Myocyte (in vitro differentiated cells): ENCODE data around the gene SPINK9. TPM values are rescaled to one million over a fixed set of nuclear protein-coding genes. Genes with fewer than 3 reads are reported as not detected.
A peak's percentile ranks its signal among the peaks of the same experiment; 100 is the strongest.
"Not testable (repeated sequence)": the region's sequence is repeated elsewhere in the genome, so short reads cannot be mapped to it uniquely, and the experiment has no call there.

Experiments used
- DNase-seq: peaks from one replicate; pipeline ENCODE4 v3.0.0-alpha.2; 2012; ENCODE audit warnings: low read depth
- polyA plus RNA-seq: library from polyadenylated mRNA; unstranded; fragments of >200 nt; gene quantifications from one replicate; pipeline ENCODE4 v1.2.1, GENCODE V29; 2012; ENCODE audit warnings: missing spikeins
- total RNA-seq: library from RNA; depleted of rRNA; stranded (reverse); fragments of >200 nt; gene quantifications from 2 replicates; pipeline ENCODE4 v1.2.3, GENCODE V29; 2014

The SPINK9 gene, protein sequence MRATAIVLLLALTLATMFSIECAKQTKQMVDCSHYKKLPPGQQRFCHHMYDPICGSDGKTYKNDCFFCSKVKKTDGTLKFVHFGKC
- total RNA-seq: not detected in 2 replicates
- polyA plus RNA-seq: not detected

DNA sequence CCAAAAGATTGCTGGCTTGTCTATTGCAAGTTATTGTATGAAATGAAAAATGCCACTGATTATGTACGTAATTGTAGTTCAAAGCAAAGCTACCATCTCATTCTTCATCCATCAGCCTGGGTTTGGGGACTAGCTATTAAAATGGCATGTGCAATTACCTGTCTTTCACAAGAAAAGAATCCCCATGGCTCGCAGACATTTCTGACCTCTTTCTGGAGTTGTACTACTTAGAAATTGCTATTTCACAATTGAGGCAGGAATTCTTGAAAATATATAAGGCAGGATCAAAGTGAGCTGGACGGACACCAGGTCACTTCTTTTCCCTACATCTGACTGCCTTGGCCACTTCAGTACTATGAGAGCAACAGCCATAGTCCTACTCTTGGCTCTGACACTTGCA lies at the start of gene SPINK9:
SPINK9 (plus strand) TSS at position 301 of the 400 bp plus-strand sequence; CDS start at position 356, 55 bp downstream.
- no peak for DNase-seq

DNA sequence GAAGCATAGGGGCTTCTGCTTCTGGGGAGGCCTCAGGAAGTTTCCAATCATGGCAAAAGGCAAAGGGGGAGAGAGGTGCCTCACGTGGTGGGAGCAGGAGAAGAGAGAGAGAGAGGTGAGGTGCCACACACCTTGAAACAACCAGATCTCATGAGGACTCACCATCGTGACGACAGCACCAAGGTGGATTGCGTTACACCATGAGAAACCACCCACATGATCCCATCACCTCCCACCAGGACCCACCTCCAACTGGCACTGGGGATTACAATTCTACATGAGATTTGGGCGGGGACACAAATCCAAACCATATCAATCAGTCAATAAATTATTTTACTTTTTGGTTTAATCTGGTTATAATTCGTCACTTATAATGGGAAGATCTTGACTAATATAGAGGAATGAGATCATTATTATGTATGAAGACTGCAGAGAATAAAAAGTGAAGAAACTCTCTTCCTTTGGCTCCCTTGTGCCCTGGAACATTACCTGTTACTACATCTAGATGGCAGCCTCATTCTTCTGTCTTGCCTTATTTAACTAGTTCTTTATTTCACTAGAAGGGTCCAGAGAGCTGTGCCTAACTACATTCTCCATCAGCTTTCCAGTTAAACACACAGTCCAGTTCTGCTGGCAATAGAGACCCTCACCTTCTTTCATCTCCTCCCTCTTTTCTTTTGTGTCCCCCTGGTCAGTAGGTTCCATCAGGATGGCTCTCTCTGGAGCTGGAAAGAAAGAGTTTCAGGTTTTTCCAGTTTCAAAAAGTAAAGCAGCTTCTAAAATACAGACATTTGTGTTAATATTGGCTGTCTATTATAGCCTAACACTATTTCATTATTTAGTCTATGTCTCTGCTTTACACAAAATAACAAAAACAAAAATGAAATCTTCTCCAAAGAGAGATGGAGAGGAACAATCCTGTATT lies 44.8 kb upstream of the SPINK9 start:
- DNase-seq: peak; percentile 1

DNA sequence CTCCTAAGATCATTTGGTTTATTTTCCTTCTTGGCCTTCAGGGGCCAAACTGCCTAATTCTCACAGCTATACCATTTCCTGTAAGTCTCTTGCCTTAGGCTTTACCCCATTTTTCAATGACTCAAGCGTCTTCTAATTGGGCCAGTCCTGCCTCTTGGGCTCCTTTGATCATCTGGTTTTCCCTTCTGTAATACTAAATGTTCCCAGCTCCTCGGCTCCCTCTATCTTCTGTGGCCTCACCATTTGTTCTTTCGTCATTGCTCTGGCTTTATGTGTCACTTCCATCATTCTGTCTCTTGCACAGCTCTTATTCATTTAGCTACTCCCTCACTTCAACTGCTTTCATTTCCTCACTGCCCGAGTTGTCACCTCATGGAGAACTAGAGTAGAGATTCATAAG lies 37.6 kb upstream of the SPINK9 start:
- no peak for DNase-seq

DNA sequence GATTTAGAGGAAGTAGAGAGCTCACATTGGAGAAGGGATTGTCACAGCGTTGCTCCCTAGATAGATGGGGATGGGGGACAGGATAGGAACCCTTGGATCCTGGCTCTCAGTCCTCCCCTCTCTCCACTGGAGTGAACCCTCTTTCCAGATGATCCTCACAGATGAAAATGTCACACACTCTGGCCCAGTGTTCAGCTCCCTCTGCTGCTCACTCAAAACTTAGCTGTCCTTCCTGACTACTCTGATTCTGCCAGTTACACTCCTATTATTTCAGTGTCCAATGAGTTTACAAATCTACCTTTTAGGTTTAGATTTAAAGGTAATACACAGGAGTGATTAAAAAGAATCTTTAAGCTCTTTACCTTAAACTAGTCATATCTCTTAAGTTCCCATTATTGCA lies 28.9 kb upstream of the SPINK9 start:
- DNase-seq: no peak

DNA sequence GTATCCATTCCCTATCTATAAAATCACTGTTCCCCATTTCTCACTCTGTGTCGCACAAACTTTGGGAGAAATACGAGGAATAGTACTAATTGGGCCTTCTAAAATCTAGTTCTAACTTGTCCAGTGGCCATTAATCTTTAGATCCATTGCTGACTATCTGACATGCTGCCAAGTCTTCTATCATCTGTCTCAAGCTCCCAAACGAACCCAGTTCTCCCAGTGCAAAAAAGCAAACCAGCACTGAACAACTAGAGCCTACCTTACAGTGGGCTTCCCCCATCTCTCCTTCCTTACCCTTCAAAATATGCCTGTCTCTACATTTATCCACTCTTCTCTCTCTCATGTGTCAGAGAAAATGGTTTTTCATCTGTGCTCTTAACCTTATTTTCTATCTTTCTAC lies 26.3 kb upstream of the SPINK9 start:
- no peak for DNase-seq

DNA sequence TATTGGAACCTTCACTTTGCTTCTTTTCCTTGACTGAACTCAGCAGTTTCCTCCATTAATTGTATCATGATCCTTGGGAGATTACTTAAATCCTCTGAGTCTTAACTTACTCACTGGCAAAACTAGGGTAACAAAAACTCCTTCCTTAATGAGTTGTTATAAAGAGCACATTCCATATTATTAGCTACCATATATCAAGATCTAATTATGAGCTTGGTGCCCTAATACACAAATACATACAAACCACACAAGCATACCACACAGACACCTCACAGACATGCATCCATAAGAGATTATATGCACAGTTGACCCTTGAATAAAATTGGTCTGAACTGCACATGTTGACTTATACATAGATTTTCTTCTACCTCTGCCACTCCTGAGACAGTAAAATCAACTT lies 25.6 kb upstream of the SPINK9 start:
- no peak for DNase-seq

DNA sequence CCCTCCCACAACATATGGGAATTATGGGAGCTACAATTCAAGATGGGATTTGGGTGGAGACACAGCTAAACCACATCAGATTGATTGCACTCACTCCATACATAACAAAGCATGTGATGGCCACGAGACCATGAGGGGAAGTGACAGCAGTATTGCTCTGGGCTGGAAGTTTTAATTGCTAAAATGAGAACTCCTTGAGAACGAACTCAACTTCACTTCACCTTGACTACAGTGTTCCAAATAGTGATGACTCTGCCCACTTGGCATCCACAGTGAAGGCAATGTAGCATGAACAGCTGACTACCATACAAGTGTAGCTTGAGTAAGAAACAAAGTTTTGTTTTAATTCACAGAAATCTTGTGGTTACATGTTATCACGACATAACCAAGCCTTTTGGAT lies 23.9 kb upstream of the SPINK9 start:
- DNase-seq: no peak

DNA sequence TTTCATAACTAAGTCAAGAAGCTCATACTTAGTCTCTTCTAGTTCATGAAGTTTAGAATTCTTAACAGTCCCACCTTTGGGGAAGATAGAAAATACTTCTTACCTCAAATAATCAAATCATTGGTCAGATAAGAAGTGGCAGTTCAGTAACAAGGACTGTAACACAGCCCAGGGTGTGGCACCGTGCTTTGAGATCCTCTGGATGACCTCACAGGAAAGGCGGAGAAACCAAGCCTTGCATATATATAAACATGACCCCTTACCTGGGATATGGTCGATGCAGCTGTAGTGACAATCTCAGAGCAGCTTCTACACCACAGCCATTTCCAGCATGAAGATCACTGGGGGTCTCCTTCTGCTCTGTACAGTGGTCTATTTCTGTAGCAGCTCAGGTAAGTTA lies 23.2 kb upstream of the SPINK9 start, which contains the start of gene SPINK7:
SPINK7 (plus strand) TSS at position 271 of the 400 bp plus-strand sequence; CDS start at position 332, 61 bp downstream.
- DNase-seq: no peak

DNA sequence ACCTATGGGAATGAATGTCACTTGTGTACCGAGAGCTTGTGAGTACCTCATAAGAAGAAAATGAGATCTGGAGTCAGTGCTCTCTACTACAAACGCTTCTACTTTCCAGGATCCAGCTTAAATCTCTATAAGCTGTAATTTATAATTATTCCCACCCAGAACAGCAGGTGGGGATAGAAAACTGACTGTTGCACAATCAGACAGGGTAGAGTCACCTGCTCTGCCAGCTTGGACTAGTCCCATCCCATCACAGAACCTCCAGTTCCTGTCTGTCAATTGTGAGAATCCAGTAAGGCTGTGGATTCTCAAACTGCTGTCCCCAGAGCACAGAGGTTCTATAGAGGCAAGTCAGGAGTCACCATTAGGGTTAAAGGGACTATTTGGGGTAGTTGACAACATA lies 21.2 kb upstream of the SPINK9 start:
- DNase-seq: no peak

DNA sequence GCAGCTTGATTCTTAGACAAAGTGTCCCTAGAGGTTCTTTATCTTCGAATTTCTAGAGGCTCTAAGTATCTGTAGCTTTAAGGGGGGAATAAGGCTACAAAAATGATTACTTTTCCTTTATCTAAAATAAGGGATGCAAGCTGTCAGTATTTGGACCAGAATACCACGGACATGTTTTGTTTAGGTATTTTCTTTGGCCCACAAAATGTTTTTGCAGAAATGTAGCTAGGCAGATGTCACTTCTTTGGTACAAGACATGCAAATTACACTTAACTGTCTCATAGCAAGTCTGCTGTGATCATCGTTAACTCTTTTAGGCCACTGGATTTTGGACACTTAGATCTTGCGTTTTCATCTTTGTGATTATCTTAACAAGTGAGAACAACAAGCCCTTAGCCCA lies 20.6 kb upstream of the SPINK9 start:
- DNase-seq: no peak

DNA sequence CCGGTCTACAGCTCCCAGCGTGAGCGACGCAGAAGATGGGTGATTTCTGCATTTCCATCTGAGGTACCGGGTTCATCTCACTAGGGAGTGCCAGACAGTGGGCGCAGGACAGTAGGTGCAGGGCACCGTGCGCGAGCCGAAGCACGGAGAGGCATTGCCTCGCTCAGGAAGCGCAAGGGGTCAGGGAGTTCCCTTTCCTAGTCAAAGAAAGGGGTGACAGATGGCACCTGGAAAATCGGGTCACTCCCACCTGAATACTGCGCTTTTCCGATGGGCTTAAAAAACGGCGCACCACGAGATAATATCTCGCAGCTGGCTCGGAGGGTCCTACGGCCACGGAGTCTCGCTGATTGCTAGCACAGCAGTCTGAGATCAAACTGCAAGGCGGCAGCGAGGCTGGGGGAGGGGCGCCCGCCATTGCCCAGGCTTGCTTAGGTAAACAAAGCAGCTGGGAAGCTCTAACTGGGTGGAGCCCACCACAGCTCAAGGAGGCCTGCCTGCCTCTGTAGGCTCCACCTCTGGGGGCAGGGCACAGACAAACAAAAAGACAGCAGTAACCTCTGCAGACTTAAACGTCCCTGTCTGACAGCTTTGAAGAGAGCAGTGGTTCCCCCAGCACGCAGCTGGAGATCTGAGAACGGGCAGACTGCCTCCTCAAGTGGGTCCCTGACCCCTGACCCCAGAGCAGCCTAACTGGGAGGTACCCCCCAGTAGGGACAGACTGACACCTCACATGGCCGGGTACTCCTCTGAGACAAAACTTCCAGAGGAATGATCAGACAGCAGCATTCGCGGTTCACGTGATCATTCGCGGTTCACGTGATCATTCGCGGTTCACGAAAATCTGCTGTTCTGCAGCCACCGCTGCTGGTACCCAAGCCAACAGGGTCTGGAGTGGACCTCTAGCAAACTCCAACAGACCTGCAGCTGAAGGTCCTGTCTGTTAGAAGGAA lies 15.1 kb upstream of the SPINK9 start:
- DNase-seq: not testable (repeated sequence)

DNA sequence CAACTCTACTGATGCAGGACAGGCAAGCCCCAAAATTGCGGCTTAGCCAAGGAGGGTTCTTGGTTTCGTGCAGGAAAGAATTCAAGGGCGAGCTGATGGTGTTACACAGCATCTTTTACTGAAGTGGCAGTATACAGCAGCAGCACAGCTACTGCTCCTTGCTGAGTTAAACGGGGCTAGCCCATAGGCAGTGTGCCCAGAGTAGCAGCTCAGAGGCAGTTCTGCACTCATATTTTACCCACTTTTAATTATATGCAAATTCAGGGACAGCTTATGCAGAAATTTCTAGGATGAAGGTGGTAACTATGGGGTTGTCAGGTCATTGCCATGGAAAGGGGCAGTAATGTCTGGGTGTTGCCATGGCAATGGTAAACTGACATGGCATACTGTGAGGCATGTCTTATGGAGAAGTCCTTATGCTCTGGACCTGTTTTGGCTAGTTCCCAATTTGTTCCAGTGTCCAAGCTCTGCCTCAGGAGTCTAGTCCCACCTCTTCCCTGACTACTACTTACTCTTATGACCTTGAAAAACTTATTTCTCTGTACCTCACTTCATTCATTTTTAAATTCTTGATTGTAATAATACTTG lies 2.0 kb upstream of the SPINK9 start:
- DNase-seq: no peak

DNA sequence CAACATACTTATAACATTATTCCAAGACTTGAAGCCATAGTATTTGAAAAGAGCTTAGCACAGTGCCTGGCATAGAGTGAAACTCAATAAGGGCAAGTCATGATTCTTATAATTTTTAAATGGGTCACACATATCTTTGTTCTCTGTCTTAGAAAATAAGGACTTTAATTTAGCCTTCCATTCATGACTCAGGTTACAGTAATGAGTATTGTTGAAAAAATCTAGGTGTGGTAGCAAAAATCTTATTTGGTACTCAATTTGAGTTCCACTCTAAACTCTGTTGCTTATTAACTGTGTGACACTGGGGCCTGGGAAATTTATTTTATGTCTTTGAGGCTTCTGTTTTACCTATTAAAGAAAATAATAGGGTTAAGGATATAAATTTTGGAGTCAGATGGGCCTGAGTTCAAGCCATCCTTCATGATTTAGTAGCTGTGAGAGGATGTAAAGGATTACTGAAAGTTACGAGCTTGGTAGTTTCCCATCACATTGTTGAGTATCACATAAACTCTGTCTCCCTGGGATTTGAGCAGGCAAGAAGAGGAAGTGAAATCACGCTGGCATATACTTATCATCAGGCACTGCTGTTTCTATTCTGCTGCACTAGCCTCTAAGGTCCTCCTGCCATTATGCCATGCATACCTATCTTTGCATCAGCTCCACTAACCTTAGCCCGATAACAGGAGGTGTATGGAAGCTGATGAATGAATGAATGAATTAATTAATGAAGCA lies 1.5 kb downstream of the SPINK9 start:
- DNase-seq: no peak

DNA sequence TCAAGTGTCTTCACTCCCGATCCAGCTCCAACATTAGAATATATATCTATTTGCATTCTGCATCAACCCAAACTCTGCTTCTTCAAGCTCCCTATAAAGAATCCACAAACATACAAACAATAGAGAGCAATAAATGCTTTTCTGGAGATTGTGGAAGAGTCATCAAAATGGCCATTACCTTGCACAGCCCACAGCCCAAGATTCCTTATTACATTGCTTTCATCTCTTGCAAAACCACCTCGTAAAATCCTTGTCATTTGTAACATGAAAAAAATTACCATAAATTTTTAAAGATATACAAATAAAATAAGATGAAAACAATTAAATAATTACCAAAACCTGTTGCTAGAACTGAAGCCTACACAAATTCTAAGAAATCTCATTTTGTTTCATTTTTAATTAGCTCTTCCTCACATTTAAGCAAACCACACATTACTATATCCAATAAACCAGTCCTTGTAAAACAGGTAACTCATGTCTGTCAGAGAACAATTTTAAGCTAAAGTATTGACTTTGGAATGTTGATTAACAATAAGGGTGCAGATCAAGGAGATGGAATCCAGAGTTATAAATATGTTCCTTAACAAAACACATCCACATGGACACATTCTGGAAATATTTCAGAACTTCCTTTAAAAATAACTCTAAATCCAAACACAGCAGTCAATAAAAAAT lies 7.1 kb downstream of the SPINK9 start:
- DNase-seq: no peak

DNA sequence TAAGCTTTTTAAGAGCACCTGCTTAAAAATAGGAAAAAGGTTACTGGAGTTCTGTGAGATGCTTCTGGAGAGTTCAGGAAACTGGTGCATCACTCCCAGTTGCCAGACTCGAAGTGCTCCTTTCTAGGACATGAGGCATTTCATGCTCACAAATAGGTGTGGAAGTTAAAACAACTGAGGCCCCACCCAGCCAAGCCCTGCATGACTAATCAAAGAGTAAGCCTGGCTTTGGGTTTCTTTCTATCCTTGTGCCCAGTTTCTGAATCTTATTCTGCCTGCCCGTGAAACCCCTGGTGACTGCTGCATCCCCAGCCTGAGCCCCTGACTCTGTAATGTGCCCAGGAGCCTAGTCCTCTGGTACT lies 7.7 kb downstream of the SPINK9 start:
- DNase-seq: no peak

DNA sequence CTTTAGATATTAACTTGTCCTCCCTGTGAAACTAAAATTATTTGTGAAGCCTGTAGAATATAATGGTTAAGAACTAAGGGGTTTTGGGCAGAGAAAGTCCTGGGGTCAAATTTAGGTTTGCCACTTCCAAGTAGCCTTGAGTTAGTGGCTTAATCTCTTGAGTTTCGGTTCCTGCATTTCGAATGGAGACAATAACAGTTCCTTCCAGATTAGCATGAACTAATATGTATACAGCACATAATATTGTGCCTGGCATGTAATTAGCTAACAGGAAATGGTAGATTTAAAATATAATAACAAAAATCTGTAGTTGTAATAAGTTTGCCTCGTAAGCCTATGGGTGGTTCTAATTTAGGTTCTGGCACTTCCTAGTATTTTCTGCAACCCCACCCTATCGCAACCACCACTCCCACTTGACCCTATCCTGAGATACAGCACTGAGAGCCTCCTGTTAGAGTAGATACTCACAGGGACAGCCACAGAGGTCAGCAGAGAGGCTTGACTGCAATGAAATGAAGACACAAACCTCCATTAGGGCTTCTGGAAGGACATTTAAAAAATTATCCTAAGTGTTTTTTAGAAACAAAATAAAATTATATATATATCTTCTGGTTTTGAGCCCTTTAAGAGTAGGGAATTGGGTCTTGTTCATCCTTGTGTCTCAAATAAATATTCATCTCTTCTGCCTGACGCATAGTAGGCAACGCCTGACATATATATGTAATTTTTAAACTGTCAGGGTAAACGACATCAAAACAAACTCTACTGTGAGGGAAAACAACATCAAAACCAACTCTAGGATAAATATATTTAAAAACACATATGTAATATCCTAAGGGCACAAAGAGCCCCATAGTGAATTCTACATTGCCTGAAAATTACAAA lies 8.5 kb downstream of the SPINK9 start:
- DNase-seq: no peak

DNA sequence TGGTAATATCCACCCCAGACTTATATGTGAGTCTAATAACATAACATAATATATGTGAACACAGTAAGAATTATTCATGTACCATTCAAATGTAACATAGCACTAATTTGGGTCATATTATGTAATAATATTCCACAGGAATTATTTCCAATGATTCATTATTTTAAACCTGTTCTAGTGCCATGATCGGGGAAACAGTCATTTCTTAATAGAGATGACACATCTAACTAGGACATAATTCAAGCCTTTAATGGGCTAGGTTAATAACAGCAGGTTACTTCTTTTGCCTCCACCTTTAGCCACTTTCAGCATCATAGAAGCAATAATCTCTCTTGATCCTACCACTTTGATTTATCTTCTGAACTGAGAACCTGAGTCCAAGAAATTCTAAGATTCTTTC lies 12.3 kb downstream of the SPINK9 start:
- DNase-seq: no peak

DNA sequence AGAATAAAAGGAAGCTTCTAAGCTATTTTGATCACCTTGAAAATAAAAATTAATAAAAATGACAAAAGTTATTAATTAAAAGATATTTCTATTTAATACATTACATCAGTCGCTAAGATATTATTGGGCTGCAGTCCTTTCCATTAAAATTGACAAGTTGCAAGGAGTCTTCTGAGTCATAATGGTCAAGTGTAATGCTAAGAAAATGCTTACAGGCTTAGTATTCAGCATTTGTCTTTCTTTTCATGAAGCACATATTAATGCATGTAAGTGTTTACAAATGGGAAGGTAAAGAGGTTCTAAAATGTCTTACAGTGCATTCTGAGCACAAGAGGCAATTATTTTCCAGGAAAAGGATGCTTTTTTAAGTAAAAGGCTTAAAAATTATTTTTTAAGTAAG lies 17.3 kb downstream of the SPINK9 start:
- no peak for DNase-seq

DNA sequence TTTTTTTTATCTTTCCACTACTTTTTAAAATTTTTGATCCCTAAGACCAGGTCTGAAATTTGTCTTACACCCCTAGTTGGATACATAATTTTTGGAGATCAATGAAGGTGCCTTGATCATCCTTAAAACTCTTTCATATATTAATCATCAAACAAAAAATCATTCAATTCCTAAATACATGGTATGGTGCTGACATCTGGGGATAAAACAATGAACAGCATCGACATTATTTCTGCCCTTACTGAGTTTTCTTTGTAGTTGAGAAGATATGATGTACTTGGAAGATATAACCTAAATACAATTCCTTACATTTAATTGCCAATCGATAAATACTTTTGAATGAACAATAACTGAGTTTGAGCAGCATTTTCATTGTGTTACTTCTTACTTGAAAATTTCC lies 18.3 kb downstream of the SPINK9 start:
- DNase-seq: no peak
